ENCODE results near the gene CTSA. TPM values are rescaled to one million over a fixed set of nuclear protein-coding genes. Genes with fewer than 3 reads are reported as not detected.

CTSA gene
- total RNA-seq, 1 donor, result 61.3 TPM

- DNase-seq (ENCODE audit: low read depth), result no peak
- H3K4me3 ChIP-seq (ENCODE audit: low read depth, low read length), result no peak overlapping the region
- TF ChIP-seq, protein P1, sequence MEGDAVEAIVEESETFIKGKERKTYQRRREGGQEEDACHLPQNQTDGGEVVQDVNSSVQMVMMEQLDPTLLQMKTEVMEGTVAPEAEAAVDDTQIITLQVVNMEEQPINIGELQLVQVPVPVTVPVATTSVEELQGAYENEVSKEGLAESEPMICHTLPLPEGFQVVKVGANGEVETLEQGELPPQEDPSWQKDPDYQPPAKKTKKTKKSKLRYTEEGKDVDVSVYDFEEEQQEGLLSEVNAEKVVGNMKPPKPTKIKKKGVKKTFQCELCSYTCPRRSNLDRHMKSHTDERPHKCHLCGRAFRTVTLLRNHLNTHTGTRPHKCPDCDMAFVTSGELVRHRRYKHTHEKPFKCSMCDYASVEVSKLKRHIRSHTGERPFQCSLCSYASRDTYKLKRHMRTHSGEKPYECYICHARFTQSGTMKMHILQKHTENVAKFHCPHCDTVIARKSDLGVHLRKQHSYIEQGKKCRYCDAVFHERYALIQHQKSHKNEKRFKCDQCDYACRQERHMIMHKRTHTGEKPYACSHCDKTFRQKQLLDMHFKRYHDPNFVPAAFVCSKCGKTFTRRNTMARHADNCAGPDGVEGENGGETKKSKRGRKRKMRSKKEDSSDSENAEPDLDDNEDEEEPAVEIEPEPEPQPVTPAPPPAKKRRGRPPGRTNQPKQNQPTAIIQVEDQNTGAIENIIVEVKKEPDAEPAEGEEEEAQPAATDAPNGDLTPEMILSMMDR (IDR thresholded peaks at IDR 0.05; ENCODE audit: insufficient read depth, low read depth, low read length), result no peak
Observed at GRCh38 chr20:45848969-45849582, 42.1 kb upstream of the CTSA start.

DNA sequence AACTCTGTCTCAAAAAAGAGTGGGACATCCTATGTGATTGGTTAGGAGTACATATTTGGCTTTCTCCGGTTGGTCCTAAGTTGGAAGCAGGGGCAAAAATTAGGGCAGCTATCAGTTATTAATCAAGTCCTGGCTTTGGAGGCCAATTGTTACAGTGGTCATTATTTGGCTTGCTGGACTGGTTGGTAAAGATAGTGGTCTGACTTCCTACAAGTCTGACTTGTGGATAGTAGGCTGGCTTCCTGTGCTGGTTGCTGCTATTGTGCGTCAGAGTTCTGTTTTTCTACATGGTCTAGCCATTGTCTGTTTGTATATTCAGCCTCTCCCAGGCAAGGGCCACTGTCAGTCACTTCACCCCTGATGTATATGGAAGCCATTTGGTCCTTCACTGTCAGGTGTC is 40.9 kb upstream of the CTSA start:
- H3K4me3 ChIP-seq (ENCODE audit: low read depth, low read length), result no peak overlapping the region
- no peak for DNase-seq (ENCODE audit: low read depth)
- TF ChIP-seq, protein P1 (IDR thresholded peaks at IDR 0.05; ENCODE audit: insufficient read depth, low read depth, low read length), result no peak

- no peak overlapping the region for H3K4me3 ChIP-seq (ENCODE audit: low read depth, low read length)
- TF ChIP-seq, protein P1 (IDR thresholded peaks at IDR 0.05; ENCODE audit: insufficient read depth, low read depth, low read length), result no peak
Observed at GRCh38 chr20:45850926-45851325, 40.2 kb upstream of the CTSA start.

GRCh38 chr20:45851501-45851900 is 39.6 kb upstream of the CTSA start:
- TF ChIP-seq, protein P1 (IDR thresholded peaks at IDR 0.05; ENCODE audit: insufficient read depth, low read depth, low read length), result no peak

More at GRCh38 chr20:45850926-45851325, 40.2 kb upstream of the CTSA start:
- DNase-seq (ENCODE audit: low read depth), result no peak

GRCh38 chr20:45852326-45852725 is 38.8 kb upstream of the CTSA start:
- H3K4me3 ChIP-seq (ENCODE audit: low read depth, low read length), result no peak overlapping the region
- TF ChIP-seq, protein P1 (IDR thresholded peaks at IDR 0.05; ENCODE audit: insufficient read depth, low read depth, low read length), result no peak
- no peak for DNase-seq (ENCODE audit: low read depth)

More at GRCh38 chr20:45851501-45851900, 39.6 kb upstream of the CTSA start:
- DNase-seq (ENCODE audit: low read depth), result no peak
- no peak overlapping the region for H3K4me3 ChIP-seq (ENCODE audit: low read depth, low read length)

- H3K4me3 ChIP-seq (ENCODE audit: low read depth, low read length), result no peak overlapping the region
- TF ChIP-seq, protein P1 (IDR thresholded peaks at IDR 0.05; ENCODE audit: insufficient read depth, low read depth, low read length), result no peak
Observed at GRCh38 chr20:45853484-45853883, 37.7 kb upstream of the CTSA start.

More at GRCh38 chr20:45853484-45853883, 37.7 kb upstream of the CTSA start:
- DNase-seq (ENCODE audit: low read depth), result no peak
